NCI-H2171 treated with DMSO at 0.1 percent for 48 hours (cell line): ENCODE data around the gene ZNF678.

ENCODE experiments used
- DNase-seq: peaks from one replicate; lab custom pipeline; 2025; lab: John Stamatoyannopoulos, UW

ZNF678 gene

DNA sequence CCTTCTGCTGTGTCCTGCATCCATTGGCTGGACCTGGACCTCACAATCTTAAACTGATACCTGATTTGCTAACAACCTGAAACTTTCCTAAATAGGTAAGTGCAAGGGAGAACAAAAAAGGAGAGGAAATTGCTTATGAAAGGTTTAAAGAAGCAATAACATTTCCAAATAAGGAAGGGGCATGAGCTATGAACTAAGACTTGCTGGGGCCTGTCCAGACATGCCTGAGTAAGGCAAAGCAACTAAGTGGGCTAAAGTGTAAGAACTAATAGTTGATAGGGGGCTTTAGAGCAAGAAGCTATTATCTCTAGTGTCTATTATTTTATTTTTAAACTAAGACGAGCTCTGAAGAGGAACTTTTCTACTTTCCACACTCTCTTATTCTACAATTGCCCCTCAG is 160.1 kb downstream of the ZNF678 start:
- no peak for DNase-seq

GRCh38 chr1:227725046-227725445 is 161.7 kb downstream of the ZNF678 start:
- peak; percentile 1 for DNase-seq

GRCh38 chr1:227726318-227726717 is 163.0 kb downstream of the ZNF678 start:
- no peak for DNase-seq
